Lower leg skin (tissue), 4 donors: Measurements from ENCODE around the gene NPAS1. TPM values are rescaled to one million over a fixed set of nuclear protein-coding genes. Genes with fewer than 3 reads are reported as not detected.

Experiments used
- DNase-seq, 2 donors: peaks; one replicate each; pipeline ENCODE4 v3.0.0-alpha.2; 2019; ENCODE audit warnings: low spot score in 2 of 2
- H3K4me3 ChIP-seq: fragments of 200-600 bp; sonication (generic); 2 replicates; pipeline ENCODE4 v1.5.1; 2017; ENCODE audit warnings: mild to moderate bottlenecking, low read depth; ENCODE audit not compliant: poor library complexity, severe bottlenecking
- POLR2A ChIP-seq, 2 donors: fragments of 450-650 bp; IDR thresholded peaks; one replicate each; pipeline ENCODE4 v1.6.1; 2016 to 2017; ENCODE audit warnings: antibody characterized with exemption in 2 of 2, mild to moderate bottlenecking in 1 of 2, moderate library complexity in 1 of 2
- WGBS, 2 donors: methylation state at CpG; one replicate each; pipeline ENCODE4 v1.1.5; 2018; 5-methylcytosine and 5-hydroxymethylcytosine counted together
- intact Hi-C: fragments of 100-400 bp; cut with DNase I; formaldehyde crosslinking; loops from one replicate; pipeline ENCODE4 v1.15.0; 2023; ENCODE audit warnings: low total_unique reads
- total RNA-seq, 4 donors: library from RNA; depleted of rRNA; stranded (reverse); fragments of >200 nt; gene quantifications; one replicate each; pipeline ENCODE4 v1.1.0, GENCODE V29; 2016
- TF ChIP-seq, protein P1 (sequence below), 3 donors: fragments of 450-650 bp; IDR thresholded peaks; one replicate each; pipeline ENCODE4 v1.5.1; 2016; ENCODE audit warnings: antibody characterized with exemption in 3 of 3, mild to moderate bottlenecking in 3 of 3, moderate library complexity in 2 of 3

The NPAS1 gene
- total RNA-seq, 4 donors from 2014 or later = 5.7 to 24.3 (median 12.6) TPM

DNA sequence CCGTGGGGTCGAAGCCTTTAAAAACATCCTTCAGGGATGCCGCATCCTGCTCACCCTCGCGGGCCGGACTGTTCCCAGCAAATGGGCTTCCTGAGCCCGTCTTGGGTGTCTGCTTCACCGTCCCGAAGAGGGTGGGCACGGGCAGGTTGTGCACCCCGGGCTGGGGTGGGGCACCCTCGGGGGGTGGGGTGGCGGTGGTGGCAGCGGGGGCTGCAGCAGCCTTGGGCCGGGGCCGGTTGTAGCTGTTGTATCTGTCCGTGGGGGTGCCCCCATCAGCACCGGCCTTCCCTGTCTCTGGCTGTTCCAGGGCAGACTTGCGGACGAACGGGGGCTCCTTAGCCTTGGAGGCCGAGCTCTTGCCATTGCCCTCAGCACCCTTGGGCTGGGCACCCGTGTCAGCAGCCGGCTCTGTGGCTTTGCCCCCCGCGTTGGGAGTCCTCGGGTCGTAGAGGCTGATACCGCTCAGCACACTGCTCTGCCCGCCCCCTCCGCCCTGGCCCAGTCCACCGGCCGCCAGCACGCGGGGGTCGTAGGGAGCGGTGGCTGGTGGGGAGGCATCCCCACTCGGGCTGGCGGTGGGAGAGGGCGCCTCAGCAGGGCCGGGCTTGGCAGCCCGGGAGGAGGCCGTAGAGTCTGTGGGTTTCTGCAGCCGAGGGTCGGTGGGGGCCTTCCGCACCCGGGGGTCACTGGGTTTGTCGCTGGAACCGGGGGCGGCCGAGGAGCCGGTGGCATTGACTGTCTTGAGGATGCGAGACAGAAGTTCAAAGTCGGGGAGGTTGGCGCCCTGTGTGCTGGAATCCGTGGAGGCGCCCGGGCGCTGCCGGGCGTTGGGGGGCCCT is 47.0 kb downstream of the NPAS1 start:
- 92 to 93% methylated on average over 55 to 58 of the region's 61 CpGs for WGBS, 2 donors
- TF ChIP-seq, protein P1, sequence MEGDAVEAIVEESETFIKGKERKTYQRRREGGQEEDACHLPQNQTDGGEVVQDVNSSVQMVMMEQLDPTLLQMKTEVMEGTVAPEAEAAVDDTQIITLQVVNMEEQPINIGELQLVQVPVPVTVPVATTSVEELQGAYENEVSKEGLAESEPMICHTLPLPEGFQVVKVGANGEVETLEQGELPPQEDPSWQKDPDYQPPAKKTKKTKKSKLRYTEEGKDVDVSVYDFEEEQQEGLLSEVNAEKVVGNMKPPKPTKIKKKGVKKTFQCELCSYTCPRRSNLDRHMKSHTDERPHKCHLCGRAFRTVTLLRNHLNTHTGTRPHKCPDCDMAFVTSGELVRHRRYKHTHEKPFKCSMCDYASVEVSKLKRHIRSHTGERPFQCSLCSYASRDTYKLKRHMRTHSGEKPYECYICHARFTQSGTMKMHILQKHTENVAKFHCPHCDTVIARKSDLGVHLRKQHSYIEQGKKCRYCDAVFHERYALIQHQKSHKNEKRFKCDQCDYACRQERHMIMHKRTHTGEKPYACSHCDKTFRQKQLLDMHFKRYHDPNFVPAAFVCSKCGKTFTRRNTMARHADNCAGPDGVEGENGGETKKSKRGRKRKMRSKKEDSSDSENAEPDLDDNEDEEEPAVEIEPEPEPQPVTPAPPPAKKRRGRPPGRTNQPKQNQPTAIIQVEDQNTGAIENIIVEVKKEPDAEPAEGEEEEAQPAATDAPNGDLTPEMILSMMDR (IDR thresholded peaks at IDR 0.05) = no peak
- no peak for TF ChIP-seq POLR2A (IDR thresholded peaks at IDR 0.05)
- DNase-seq = no peak
- intact Hi-C loops = no loop called here
- H3K4me3 ChIP-seq = no peak overlapping the region

DNA sequence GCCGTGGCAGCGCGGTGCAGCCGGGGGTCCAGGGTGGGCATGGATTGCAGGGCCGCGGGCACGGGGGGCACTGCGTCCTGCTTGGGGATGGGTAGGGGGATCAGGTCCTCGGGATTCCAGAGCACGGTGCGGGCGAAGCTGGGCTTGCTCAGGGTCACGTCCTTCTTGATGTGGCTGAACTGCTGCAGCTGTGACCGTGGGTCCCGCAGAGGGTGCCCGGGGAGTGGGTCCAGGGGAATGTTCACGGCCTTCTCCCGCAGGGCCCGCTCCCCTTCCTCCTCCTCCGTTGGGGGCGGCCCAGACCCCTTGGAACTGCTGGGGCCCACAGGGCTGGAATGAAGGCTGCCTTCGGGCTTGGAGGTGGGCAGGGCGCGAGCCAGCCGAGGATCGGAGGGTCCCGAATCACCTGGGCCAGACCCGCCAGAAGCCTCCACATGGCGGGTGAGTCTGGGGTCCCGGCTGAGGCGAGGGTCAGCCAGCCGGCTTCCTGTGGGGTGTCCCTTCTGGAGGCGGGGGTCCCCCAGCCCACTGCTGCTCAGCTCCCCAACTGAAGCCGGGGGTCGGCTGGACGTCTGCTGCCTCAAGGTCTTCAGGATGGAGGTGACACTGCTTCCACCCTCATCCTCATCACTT is 47.7 kb downstream of the NPAS1 start:
- H3K4me3 ChIP-seq = no peak overlapping the region
- DNase-seq = no peak
- 92 to 94% methylated on average over 34 to 35 of the region's 36 CpGs for WGBS, 2 donors
- intact Hi-C loops = no loop called here
- TF ChIP-seq, protein P1 (IDR thresholded peaks at IDR 0.05) = no peak
- TF ChIP-seq POLR2A (IDR thresholded peaks at IDR 0.05) = no peak

DNA sequence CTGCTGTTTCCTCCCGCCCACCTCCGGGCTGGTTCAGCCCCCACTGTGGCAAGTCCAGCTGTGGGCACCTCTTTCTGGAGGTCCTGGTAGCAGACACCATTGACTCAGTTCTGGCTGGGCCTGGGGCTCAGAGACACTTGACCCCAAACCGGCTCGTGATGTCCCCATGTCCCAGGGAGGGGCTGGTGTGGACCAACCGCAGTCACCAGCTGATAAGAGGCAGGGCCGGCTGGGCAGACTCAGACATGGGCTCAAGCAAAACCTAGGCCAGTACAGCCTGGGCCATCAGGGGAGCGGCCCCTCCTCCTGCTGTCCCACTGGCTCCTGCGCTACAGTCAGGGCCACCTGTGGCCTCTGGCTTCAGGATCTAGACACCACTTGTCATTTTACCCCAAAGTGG is 48.6 kb downstream of the NPAS1 start:
- intact Hi-C loops = no loop called here
- no peak overlapping the region for H3K4me3 ChIP-seq
- 86 to 87% methylated on average over 8 of the region's 8 CpGs for WGBS, 2 donors
- DNase-seq = no peak
- TF ChIP-seq POLR2A (IDR thresholded peaks at IDR 0.05) = no peak
- TF ChIP-seq, protein P1 (IDR thresholded peaks at IDR 0.05) = no peak

DNA sequence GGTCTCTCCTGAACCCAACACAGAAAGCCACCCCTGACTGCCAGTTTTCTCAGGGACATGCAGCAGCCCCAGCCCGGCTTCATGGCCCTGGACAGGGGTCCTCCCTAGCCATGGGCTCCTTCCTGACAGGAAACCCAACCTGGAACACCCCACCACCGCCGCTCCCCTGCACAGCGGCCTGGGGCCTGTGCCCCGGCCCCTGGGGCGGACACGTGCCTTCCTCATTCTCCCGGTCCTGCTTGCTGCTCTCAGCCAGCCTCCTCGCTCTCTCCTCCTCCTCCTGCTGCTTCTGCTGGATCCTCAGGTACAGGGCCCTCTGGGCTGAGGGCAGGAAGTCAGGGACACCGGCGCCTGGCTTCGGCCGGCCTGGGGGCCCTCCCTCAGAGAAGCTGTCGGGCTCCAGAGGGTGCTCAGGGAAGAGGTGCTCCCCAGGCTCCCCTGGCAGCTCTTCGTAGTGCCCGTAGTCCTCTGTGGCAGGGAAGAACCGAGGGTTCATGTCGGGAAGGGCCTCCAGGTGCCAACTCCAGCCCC is 49.3 kb downstream of the NPAS1 start:
- TF ChIP-seq POLR2A (IDR thresholded peaks at IDR 0.05) = no peak
- TF ChIP-seq, protein P1 (IDR thresholded peaks at IDR 0.05) = no peak
- intact Hi-C loops = no loop called here
- no peak overlapping the region for H3K4me3 ChIP-seq
- DNase-seq = no peak
- 86 to 89% methylated on average over 16 to 18 of the region's 18 CpGs for WGBS, 2 donors

DNA sequence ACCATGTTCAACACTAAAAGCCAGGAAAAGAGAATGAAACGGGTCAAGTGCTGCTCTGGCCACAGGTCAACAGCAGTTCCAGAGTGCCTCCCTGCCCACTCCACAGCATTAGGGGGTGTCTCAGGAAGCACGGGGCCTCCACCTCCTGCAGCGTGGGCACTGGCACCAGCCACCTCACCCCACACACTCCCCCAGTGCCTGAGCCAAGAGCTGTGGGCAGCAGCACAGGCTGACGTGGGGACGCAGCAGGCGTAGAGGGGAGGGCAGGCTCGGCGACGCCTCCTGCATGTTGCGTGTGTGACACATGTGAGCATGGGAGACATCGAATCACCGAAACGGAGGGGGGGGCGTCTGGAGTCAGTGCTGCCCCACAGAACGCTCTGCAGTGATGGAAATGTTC is 50.2 kb downstream of the NPAS1 start:
- 73 to 84% methylated on average over 15 of the region's 15 CpGs for WGBS, 2 donors

More for the DNA sequence above, 50.2 kb downstream of the NPAS1 start:
- DNase-seq = no peak
- TF ChIP-seq, protein P1 (IDR thresholded peaks at IDR 0.05) = no peak
- TF ChIP-seq POLR2A (IDR thresholded peaks at IDR 0.05) = no peak
- intact Hi-C loops = no loop called here
- H3K4me3 ChIP-seq = no peak overlapping the region
